Measurements from ENCODE around the gene RAB20.
"Not testable (repeated sequence)": the region's sequence is repeated elsewhere in the genome, so short reads cannot be mapped to it uniquely, and the experiment has no call there.

- TF ChIP-seq, protein P1, sequence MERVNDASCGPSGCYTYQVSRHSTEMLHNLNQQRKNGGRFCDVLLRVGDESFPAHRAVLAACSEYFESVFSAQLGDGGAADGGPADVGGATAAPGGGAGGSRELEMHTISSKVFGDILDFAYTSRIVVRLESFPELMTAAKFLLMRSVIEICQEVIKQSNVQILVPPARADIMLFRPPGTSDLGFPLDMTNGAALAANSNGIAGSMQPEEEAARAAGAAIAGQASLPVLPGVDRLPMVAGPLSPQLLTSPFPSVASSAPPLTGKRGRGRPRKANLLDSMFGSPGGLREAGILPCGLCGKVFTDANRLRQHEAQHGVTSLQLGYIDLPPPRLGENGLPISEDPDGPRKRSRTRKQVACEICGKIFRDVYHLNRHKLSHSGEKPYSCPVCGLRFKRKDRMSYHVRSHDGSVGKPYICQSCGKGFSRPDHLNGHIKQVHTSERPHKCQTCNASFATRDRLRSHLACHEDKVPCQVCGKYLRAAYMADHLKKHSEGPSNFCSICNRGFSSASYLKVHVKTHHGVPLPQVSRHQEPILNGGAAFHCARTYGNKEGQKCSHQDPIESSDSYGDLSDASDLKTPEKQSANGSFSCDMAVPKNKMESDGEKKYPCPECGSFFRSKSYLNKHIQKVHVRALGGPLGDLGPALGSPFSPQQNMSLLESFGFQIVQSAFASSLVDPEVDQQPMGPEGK (CRISPR knock-in tag; IDR thresholded peaks at IDR 0.05; ENCODE audit: borderline replicate concordance): not testable (repeated sequence)
- not testable (repeated sequence) for TF ChIP-seq ZNF8 (CRISPR knock-in tag; IDR thresholded peaks at IDR 0.05); TCF4 (CRISPR knock-in tag; IDR thresholded peaks at IDR 0.05; ENCODE audit: borderline replicate concordance); ARNTL (CRISPR knock-in tag; IDR thresholded peaks at IDR 0.05; ENCODE audit: borderline replicate concordance, low read depth); ZC3H10 (CRISPR knock-in tag; IDR thresholded peaks at IDR 0.05); RARB (CRISPR knock-in tag; IDR thresholded peaks at IDR 0.05); ZNF70 (CRISPR knock-in tag; IDR thresholded peaks at IDR 0.05); ZFP3 (CRISPR knock-in tag; IDR thresholded peaks at IDR 0.05); CSDC2 (CRISPR knock-in tag; IDR thresholded peaks at IDR 0.05); SNAI2 (CRISPR knock-in tag; IDR thresholded peaks at IDR 0.05); TOX (CRISPR knock-in tag; IDR thresholded peaks at IDR 0.05; ENCODE audit: borderline replicate concordance); ZFP30 (CRISPR knock-in tag; IDR thresholded peaks at IDR 0.05)
- TF ChIP-seq, protein P2, sequence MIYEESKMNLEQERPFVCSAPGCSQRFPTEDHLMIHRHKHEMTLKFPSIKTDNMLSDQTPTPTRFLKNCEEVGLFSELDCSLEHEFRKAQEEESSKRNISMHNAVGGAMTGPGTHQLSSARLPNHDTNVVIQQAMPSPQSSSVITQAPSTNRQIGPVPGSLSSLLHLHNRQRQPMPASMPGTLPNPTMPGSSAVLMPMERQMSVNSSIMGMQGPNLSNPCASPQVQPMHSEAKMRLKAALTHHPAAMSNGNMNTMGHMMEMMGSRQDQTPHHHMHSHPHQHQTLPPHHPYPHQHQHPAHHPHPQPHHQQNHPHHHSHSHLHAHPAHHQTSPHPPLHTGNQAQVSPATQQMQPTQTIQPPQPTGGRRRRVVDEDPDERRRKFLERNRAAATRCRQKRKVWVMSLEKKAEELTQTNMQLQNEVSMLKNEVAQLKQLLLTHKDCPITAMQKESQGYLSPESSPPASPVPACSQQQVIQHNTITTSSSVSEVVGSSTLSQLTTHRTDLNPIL (CRISPR knock-in tag; IDR thresholded peaks at IDR 0.05; ENCODE audit: low read depth): not testable (repeated sequence)
- TF ChIP-seq, protein P3, sequence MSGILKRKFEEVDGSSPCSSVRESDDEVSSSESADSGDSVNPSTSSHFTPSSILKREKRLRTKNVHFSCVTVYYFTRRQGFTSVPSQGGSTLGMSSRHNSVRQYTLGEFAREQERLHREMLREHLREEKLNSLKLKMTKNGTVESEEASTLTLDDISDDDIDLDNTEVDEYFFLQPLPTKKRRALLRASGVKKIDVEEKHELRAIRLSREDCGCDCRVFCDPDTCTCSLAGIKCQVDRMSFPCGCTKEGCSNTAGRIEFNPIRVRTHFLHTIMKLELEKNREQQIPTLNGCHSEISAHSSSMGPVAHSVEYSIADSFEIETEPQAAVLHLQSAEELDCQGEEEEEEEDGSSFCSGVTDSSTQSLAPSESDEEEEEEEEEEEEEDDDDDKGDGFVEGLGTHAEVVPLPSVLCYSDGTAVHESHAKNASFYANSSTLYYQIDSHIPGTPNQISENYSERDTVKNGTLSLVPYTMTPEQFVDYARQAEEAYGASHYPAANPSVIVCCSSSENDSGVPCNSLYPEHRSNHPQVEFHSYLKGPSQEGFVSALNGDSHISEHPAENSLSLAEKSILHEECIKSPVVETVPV (CRISPR knock-in tag; IDR thresholded peaks at IDR 0.05): not testable (repeated sequence)
These were observed 44.8 kb upstream of the RAB20 start for GRCh38 chr13:110606281-110606680.
